Heart left ventricle (tissue), 13 donors: ENCODE measurements around the gene FBXO34.

Experiments
- POLR2A ChIP-seq, 2 donors: fragments of 450-650 bp; IDR thresholded peaks; one replicate each; pipeline ENCODE4 v1.6.1; 2017; ENCODE audit warnings: antibody characterized with exemption in 2 of 2, mild to moderate bottlenecking in 2 of 2, moderate library complexity in 2 of 2
- TF ChIP-seq, protein P1 (sequence below), 12 donors: fragments of 200-600 bp; sonication (generic) in 4 of 12; IDR thresholded peaks; one replicate each; pipeline versions ENCODE4 v1.5.0 to v1.8.0; 2018 to 2022; ENCODE audit warnings: antibody characterized with exemption in 12 of 12, mild to moderate bottlenecking in 5 of 12
- donor health status: ischemic (EF 13 %, LVEDD 7.1; RV severe dilation, severe dysfunction).
- donor health status: DM: no; HTN: yes; CAD: no.
- donor health status: DM: no; HTN: no; CAD: no.
- donor health status: ischemic (EF 25% LVEDD 6.9; RV normal size, moderate dysfunction).
- donor health status: ischemic (EF 25% LVEDD 5.7; RV mildly dilated, moderate dysfunction).
- donor health status: ischemic (EF 35%, LVEDD 5.7; RV mildly dilated, moderate dysfunction).
- donor health status: nonischemic (EF 11% LVEDD 7.7; RV severe dilation, severe dysfunction).
- donor health status: DM: yes; HTN: yes; CAD: no.
- donor health status: PGD.
- donor health status: ischemic (EF 29% LVEDD 5.4; RV normal size, mild dysfunction).
- donor health status: nonischemic (EF 23%, LVEDD 6.1; RV moderate dilation, normal function).

DNA sequence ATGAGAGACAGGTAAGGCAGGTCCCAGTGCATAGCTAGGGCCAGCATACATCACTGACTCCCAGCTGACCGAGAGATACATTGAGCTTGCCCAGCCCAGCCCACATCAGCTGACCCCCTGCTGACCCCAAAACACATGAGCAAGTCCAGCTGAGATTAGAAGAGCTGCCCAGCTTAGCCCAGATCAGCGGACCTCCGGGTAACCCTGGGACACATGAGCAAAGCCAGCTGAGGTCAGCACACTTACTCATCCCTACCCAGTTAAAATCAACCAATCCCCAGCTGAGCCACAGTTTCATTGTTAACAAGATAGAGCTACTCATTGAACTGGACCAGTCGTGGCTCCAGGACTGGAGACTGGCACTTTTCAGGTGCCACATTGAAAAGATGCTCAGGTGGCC lies 21.8 kb upstream of the FBXO34 start:
- TF ChIP-seq, protein P1, sequence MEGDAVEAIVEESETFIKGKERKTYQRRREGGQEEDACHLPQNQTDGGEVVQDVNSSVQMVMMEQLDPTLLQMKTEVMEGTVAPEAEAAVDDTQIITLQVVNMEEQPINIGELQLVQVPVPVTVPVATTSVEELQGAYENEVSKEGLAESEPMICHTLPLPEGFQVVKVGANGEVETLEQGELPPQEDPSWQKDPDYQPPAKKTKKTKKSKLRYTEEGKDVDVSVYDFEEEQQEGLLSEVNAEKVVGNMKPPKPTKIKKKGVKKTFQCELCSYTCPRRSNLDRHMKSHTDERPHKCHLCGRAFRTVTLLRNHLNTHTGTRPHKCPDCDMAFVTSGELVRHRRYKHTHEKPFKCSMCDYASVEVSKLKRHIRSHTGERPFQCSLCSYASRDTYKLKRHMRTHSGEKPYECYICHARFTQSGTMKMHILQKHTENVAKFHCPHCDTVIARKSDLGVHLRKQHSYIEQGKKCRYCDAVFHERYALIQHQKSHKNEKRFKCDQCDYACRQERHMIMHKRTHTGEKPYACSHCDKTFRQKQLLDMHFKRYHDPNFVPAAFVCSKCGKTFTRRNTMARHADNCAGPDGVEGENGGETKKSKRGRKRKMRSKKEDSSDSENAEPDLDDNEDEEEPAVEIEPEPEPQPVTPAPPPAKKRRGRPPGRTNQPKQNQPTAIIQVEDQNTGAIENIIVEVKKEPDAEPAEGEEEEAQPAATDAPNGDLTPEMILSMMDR (IDR thresholded peaks at IDR 0.05), result no peak
- TF ChIP-seq POLR2A (IDR thresholded peaks at IDR 0.05), result no peak
